ENCODE results near the gene ARHGAP21. TPM values are rescaled to one million over a fixed set of nuclear protein-coding genes. Genes with fewer than 3 reads are reported as not detected.
"Not testable (repeated sequence)": the region's sequence is repeated elsewhere in the genome, so short reads cannot be mapped to it uniquely, and the experiment has no call there.

ARHGAP21 gene
- polyA plus RNA-seq, 2 donors: 8.3 to 9.7 TPM

DNA sequence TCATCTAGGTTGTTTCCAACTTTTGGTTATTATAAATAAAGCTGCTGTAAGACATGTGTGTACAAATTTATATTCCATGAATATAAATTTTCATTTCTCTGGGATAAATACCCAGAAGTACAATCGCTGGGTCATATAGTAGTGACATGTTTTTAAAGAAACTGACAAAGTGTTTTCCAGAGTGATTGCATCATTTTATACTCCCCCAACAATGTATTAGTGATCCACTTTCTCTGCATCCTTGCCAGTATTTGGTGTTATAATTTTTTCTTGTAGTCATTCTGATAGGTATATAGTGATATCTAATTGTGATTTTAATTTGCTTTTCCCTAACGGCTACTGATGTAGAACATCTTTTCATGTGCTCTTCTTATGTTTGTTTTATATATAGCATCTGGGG, 27.0 kb upstream of the ARHGAP21 start:
- Histone ChIP-seq H3K36me3 (ENCODE audit: control insufficient read depth in 2 of 2, insufficient read depth in 2 of 2, low read length in 1 of 2) (no peaks in the 10 kb centered on the region), H3K27ac (ENCODE audit: low read depth in 2 of 2, low read length in 1 of 2) (no peak overlapping the region), H3K4me3 (ENCODE audit: low read depth in 1 of 2, low read length in 2 of 2) (no peak overlapping the region), H3K9me3 (ENCODE audit: control insufficient read depth in 2 of 2, insufficient read depth in 1 of 2, low read depth in 1 of 2, low read length in 1 of 2) (no peaks in the 10 kb centered on the region), H3K27me3 (ENCODE audit: control insufficient read depth in 1 of 2, insufficient read depth in 2 of 2, low read length in 2 of 2) (no peaks in the 10 kb centered on the region), H3K4me1 (ENCODE audit: control insufficient read depth in 2 of 2, insufficient read depth in 2 of 2, low read length in 1 of 2) (no peaks in the 10 kb centered on the region)
- WGBS, 2 donors: 86 to 94% methylated on average over 2 of the region's 2 CpGs

DNA sequence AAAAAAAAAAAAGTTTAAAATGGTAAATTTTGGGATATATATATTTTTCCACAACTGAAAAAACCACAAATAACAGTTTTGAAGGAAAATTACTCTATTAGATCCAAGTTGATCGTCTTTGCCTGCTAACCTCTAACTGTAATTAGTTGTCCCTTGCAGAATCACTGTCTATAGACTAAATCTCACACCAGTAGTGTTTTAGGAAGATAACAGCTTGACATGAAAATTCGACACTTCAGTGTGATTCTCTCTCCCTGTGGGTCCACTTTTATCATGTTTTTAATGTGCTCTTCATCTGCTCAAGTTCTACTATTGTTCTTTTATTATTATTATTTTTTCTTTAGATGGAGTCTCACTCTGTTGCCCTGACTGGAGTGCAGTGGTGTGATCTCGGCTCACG, 24.5 kb upstream of the ARHGAP21 start:
- Histone ChIP-seq H3K27me3 (ENCODE audit: control insufficient read depth in 1 of 2, insufficient read depth in 2 of 2, low read length in 2 of 2) (no peaks in the 10 kb centered on the region), H3K36me3 (ENCODE audit: control insufficient read depth in 2 of 2, insufficient read depth in 2 of 2, low read length in 1 of 2) (no peaks in the 10 kb centered on the region), H3K27ac (ENCODE audit: low read depth in 2 of 2, low read length in 1 of 2) (no peak overlapping the region), H3K4me3 (ENCODE audit: low read depth in 1 of 2, low read length in 2 of 2) (no peak overlapping the region), H3K4me1 (ENCODE audit: control insufficient read depth in 2 of 2, insufficient read depth in 2 of 2, low read length in 1 of 2) (no peaks in the 10 kb centered on the region), H3K9me3 (ENCODE audit: control insufficient read depth in 2 of 2, insufficient read depth in 1 of 2, low read depth in 1 of 2, low read length in 1 of 2) (no peaks in the 10 kb centered on the region)
- WGBS, 2 donors: 85 to 90% methylated on average over 4 of the region's 4 CpGs

DNA sequence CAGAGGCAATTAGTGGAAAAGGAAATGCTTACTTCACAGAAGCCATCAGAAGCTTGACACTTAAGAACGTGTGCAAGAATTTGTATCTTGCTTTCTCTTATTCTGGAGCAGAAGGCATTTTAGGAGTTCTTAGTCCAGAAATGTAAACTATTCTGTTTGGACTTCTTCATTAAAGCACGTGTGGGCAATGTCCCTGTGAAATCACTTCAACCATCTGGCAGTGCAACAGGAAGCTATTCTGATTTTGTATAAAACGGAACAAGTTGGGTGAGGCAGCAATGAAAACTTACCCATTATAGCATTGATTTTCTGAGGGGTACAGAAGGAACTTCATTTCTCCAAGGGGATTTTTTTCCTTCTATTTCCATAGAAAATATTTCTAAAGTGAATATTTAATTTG, 21.3 kb upstream of the ARHGAP21 start:
- 26 to 31% methylated on average over 3 of the region's 3 CpGs for WGBS, 2 donors
- Histone ChIP-seq H3K27me3 (ENCODE audit: control insufficient read depth in 1 of 2, insufficient read depth in 2 of 2, low read length in 2 of 2) (no peaks in the 10 kb centered on the region), H3K4me1 (ENCODE audit: control insufficient read depth in 2 of 2, insufficient read depth in 2 of 2, low read length in 1 of 2) (no peaks in the 10 kb centered on the region), H3K27ac (ENCODE audit: low read depth in 2 of 2, low read length in 1 of 2) (no peak overlapping the region), H3K9me3 (ENCODE audit: control insufficient read depth in 2 of 2, insufficient read depth in 1 of 2, low read depth in 1 of 2, low read length in 1 of 2) (no peaks in the 10 kb centered on the region), H3K36me3 (ENCODE audit: control insufficient read depth in 2 of 2, insufficient read depth in 2 of 2, low read length in 1 of 2) (no peaks in the 10 kb centered on the region), H3K4me3 (ENCODE audit: low read depth in 1 of 2, low read length in 2 of 2) (no peak overlapping the region)

DNA sequence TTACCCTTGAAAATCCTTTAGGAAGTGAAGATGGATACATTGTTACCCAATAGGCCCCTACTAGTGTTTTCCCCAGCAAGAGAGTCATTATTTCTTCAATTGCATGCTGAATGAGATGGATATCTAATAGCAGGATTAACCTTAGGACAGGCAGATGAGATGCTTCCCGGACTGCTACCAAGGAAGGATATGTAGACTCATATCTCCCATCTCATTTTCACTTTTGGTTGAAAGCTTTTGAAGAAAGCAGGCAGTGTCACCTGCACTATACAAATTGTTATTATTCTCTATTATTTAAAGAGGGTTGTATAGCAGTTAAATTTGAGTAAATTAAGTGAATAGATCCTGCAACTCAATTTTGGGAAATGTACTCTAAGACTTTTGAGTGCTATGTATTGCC, 17.0 kb upstream of the ARHGAP21 start:
- WGBS, 2 donors: 89 to 94% methylated on average over 1 of the region's 1 CpG
- Histone ChIP-seq H3K27ac (ENCODE audit: low read depth in 2 of 2, low read length in 1 of 2) (no peak overlapping the region), H3K27me3 (ENCODE audit: control insufficient read depth in 1 of 2, insufficient read depth in 2 of 2, low read length in 2 of 2) (no peaks in the 10 kb centered on the region), H3K9me3 (ENCODE audit: control insufficient read depth in 2 of 2, insufficient read depth in 1 of 2, low read depth in 1 of 2, low read length in 1 of 2) (no peaks in the 10 kb centered on the region), H3K36me3 (ENCODE audit: control insufficient read depth in 2 of 2, insufficient read depth in 2 of 2, low read length in 1 of 2) (no peaks in the 10 kb centered on the region), H3K4me3 (ENCODE audit: low read depth in 1 of 2, low read length in 2 of 2) (no peak overlapping the region), H3K4me1 (ENCODE audit: control insufficient read depth in 2 of 2, insufficient read depth in 2 of 2, low read length in 1 of 2) (no peaks in the 10 kb centered on the region)

DNA sequence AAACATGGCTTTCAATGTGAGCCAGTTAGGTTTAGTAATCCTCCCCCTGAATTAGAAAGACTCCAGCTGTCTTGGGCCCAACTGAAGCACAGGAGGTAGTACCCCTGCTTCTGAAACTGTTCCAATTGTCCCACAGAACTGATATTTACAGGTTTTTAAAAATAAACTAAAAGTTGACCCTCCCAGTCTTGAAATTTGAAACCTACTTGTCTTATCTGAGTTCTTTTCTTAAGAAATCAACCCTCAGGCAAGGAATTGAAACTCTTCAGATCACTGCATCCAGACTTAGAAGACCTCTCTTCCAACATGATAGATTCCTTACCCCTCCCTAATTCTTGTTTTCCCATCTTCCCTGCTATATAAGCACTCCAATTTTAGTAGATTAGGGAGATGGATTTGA, 13.3 kb upstream of the ARHGAP21 start:
- Histone ChIP-seq H3K36me3 (ENCODE audit: control insufficient read depth in 2 of 2, insufficient read depth in 2 of 2, low read length in 1 of 2) (no peaks in the 10 kb centered on the region), H3K4me1 (ENCODE audit: control insufficient read depth in 2 of 2, insufficient read depth in 2 of 2, low read length in 1 of 2) (no peaks in the 10 kb centered on the region), H3K27me3 (ENCODE audit: control insufficient read depth in 1 of 2, insufficient read depth in 2 of 2, low read length in 2 of 2) (no peaks in the 10 kb centered on the region), H3K4me3 (ENCODE audit: low read depth in 1 of 2, low read length in 2 of 2) (no peak overlapping the region), H3K27ac (ENCODE audit: low read depth in 2 of 2, low read length in 1 of 2) (no peak overlapping the region), H3K9me3 (ENCODE audit: control insufficient read depth in 2 of 2, insufficient read depth in 1 of 2, low read depth in 1 of 2, low read length in 1 of 2) (no peaks in the 10 kb centered on the region)

DNA sequence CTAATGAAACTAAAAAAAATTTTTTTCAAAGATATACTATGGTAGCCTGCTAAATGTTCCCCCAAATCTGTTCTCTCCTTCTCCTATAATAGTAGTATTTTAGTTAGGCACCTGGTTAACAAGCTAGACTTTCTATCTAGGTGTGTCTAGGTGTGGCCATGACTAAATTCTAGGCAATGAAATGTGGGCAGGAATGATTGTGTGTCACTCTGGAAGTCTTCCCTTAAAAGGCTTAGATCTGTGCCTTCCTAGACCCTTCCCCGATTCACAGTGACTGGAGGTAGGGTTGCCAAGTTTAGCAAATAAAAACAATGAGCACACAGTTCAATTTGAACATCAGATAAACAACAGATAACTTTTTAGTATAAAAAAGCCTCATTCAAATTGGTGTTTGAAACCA, 8.3 kb upstream of the ARHGAP21 start:
- H3K9me3 ChIP-seq (ENCODE audit: control insufficient read depth in 2 of 2, insufficient read depth in 1 of 2, low read depth in 1 of 2, low read length in 1 of 2): no peaks in the 10 kb centered on the region
- H3K4me3 ChIP-seq (ENCODE audit: low read depth in 1 of 2, low read length in 2 of 2): no peak overlapping the region
- no peak overlapping the region for H3K27ac ChIP-seq (ENCODE audit: low read depth in 2 of 2, low read length in 1 of 2)
- no peaks in the 10 kb centered on the region for H3K4me1 ChIP-seq (ENCODE audit: control insufficient read depth in 2 of 2, insufficient read depth in 2 of 2, low read length in 1 of 2)
- H3K36me3 ChIP-seq (ENCODE audit: control insufficient read depth in 2 of 2, insufficient read depth in 2 of 2, low read length in 1 of 2): no peaks in the 10 kb centered on the region
- 57 to 74% methylated on average over 1 of the region's 1 CpG for WGBS, 2 donors
- no peaks in the 10 kb centered on the region for H3K27me3 ChIP-seq (ENCODE audit: control insufficient read depth in 1 of 2, insufficient read depth in 2 of 2, low read length in 2 of 2)

DNA sequence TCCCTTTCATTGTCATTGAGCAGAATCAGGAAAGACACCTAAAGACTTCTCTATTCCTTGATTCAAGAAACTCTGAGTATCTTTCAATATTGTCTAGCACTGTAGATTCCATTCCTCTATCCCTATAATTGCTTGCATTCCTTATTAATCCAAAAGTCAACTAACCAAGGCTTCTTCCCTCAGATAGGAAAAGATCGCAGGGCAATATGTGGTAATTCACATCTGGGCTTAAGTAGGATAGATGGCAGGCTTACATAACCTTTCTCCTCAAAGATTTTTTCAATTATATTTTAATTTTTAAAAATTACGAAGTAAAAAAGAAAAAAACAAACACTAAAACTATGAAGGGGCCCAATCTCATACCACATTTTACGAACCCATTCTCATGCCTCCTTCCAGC, 7.1 kb upstream of the ARHGAP21 start:
- H3K27ac ChIP-seq (ENCODE audit: low read depth in 2 of 2, low read length in 1 of 2): no peak overlapping the region
- no peaks in the 10 kb centered on the region for H3K36me3 ChIP-seq (ENCODE audit: control insufficient read depth in 2 of 2, insufficient read depth in 2 of 2, low read length in 1 of 2)
- WGBS, 2 donors: 74 to 86% methylated on average over 3 of the region's 3 CpGs
- H3K4me1 ChIP-seq (ENCODE audit: control insufficient read depth in 2 of 2, insufficient read depth in 2 of 2, low read length in 1 of 2): no peaks in the 10 kb centered on the region
- H3K27me3 ChIP-seq (ENCODE audit: control insufficient read depth in 1 of 2, insufficient read depth in 2 of 2, low read length in 2 of 2): no peaks in the 10 kb centered on the region
- H3K9me3 ChIP-seq (ENCODE audit: control insufficient read depth in 2 of 2, insufficient read depth in 1 of 2, low read depth in 1 of 2, low read length in 1 of 2): no peaks in the 10 kb centered on the region
- no peak overlapping the region for H3K4me3 ChIP-seq (ENCODE audit: low read depth in 1 of 2, low read length in 2 of 2)

DNA sequence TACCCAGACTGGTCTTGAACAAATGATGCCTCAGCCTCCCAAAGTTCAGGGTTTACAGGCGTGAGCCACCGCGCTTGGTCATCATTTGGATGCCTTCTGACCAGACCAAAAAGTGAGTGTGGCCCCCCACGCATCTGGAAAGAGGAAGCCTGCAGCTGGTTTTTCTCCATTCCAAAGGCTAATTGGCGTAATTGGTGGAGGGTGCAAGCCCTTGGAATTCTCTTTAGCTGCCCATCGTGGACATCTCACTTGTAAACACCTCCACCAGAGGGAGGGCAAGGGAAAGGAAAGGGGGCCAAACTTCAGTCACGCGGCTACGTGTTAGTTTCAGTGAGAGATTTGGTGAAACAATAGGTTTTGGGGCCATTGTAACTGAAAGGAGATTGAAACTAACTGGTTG, 4.1 kb upstream of the ARHGAP21 start:
- Histone ChIP-seq H3K36me3 (ENCODE audit: control insufficient read depth in 2 of 2, insufficient read depth in 2 of 2, low read length in 1 of 2) (no peaks in the 10 kb centered on the region), H3K27me3 (ENCODE audit: control insufficient read depth in 1 of 2, insufficient read depth in 2 of 2, low read length in 2 of 2) (no peaks in the 10 kb centered on the region), H3K9me3 (ENCODE audit: control insufficient read depth in 2 of 2, insufficient read depth in 1 of 2, low read depth in 1 of 2, low read length in 1 of 2) (no peaks in the 10 kb centered on the region), H3K4me3 (ENCODE audit: low read depth in 1 of 2, low read length in 2 of 2) (no peak overlapping the region), H3K27ac (ENCODE audit: low read depth in 2 of 2, low read length in 1 of 2) (no peak overlapping the region), H3K4me1 (ENCODE audit: control insufficient read depth in 2 of 2, insufficient read depth in 2 of 2, low read length in 1 of 2) (no peaks in the 10 kb centered on the region)
- 83 to 86% methylated on average over 9 of the region's 9 CpGs for whole genome bisulfite sequencing, 2 donors

DNA sequence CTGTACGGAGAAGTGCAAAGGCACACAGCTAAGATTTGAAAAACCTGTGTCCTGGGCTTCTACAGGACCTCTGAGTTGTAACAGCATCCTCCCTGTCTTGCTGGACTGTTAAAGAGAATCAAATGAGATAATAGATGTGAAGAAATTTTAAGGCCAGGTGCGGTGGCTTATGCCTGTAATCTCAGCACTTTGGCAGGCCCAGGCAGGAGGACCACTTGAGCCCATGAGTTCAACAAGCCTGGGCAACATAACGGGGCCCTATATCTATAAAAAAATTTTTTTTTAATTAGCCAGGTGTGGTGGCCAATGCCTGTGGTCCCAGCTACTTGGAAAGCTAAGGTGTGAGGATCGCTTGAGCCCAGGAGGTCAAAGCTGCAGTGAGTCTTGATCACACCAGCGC, 2.9 kb upstream of the ARHGAP21 start:
- no peak overlapping the region for H3K4me3 ChIP-seq (ENCODE audit: low read depth in 1 of 2, low read length in 2 of 2)
- 87 to 91% methylated on average over 5 of the region's 5 CpGs for WGBS, 2 donors

DNA sequence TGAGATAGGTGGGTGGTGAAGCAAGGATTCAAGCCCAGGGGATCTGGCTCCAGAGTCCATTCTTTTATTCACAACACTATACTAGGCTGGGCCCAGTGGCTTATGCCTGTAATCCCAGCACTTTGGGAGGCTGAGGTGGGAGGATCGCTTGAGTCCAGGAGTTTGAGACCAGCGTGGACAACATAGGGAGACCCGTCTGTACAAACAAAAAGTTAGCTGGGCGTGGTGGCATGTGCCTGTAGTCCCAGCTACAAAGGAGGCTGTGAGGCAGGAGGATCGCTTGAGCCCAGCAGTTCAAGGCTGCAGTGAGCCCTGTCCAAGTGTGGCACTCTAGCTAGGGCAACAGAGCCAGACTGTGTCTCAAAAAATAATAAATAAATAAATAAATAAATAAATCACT, 2.3 kb upstream of the ARHGAP21 start:
- H3K4me1 ChIP-seq (ENCODE audit: control insufficient read depth in 2 of 2, insufficient read depth in 2 of 2, low read length in 1 of 2); H3K36me3 ChIP-seq (ENCODE audit: control insufficient read depth in 2 of 2, insufficient read depth in 2 of 2, low read length in 1 of 2); H3K27ac ChIP-seq (ENCODE audit: low read depth in 2 of 2, low read length in 1 of 2); H3K9me3 ChIP-seq (ENCODE audit: control insufficient read depth in 2 of 2, insufficient read depth in 1 of 2, low read depth in 1 of 2, low read length in 1 of 2); H3K4me3 ChIP-seq (ENCODE audit: low read depth in 1 of 2, low read length in 2 of 2); H3K27me3 ChIP-seq (ENCODE audit: control insufficient read depth in 1 of 2, insufficient read depth in 2 of 2, low read length in 2 of 2): not testable (repeated sequence)
- WGBS, 2 donors: 93 to 97% methylated on average over 5 of the region's 5 CpGs

More for the DNA sequence above, 2.9 kb upstream of the ARHGAP21 start:
- no peaks in the 10 kb centered on the region for H3K36me3 ChIP-seq (ENCODE audit: control insufficient read depth in 2 of 2, insufficient read depth in 2 of 2, low read length in 1 of 2)
- H3K9me3 ChIP-seq (ENCODE audit: control insufficient read depth in 2 of 2, insufficient read depth in 1 of 2, low read depth in 1 of 2, low read length in 1 of 2): no peaks in the 10 kb centered on the region
- peaks cover 0 to 1% of the 10 kb centered on the region in 2 donors for H3K4me1 ChIP-seq (ENCODE audit: control insufficient read depth in 2 of 2, insufficient read depth in 2 of 2, low read length in 1 of 2)
- H3K27me3 ChIP-seq (ENCODE audit: control insufficient read depth in 1 of 2, insufficient read depth in 2 of 2, low read length in 2 of 2): no peaks in the 10 kb centered on the region
- H3K27ac ChIP-seq (ENCODE audit: low read depth in 2 of 2, low read length in 1 of 2): no peak overlapping the region
